Fibroblast of lung (primary cell): ENCODE results near the gene ZCCHC14. TPM values are rescaled to one million over a fixed set of nuclear protein-coding genes. Genes with fewer than 3 reads are reported as not detected.

Experiments
- DNase-seq, 2 donors: peaks; one replicate each; pipeline versions ENCODE4 v3.0.0 to v3.0.0-alpha.2; 2010; ENCODE audit warnings: low read depth in 2 of 2
- H2AFZ ChIP-seq: 2 replicates; pipeline ENCODE4 v1.5.1; 2012; ENCODE audit warnings: low read length, control low read depth, inconsistent platforms
- H3K27ac ChIP-seq: 2 replicates; pipeline ENCODE4 v1.5.1; 2011; ENCODE audit warnings: low read length, control low read depth; ENCODE audit not compliant: insufficient read depth
- H3K27me3 ChIP-seq: 2 replicates; pipeline ENCODE4 v1.5.1; 2011; ENCODE audit warnings: mild to moderate bottlenecking, low read length; ENCODE audit not compliant: control insufficient read depth, insufficient read depth
- H3K36me3 ChIP-seq: 2 replicates; pipeline ENCODE4 v1.5.1; 2011; ENCODE audit warnings: low read length; ENCODE audit not compliant: control insufficient read depth, insufficient read depth
- H3K4me1 ChIP-seq: 2 replicates; pipeline ENCODE4 v1.5.1; 2011; ENCODE audit warnings: low read length; ENCODE audit not compliant: control insufficient read depth, insufficient read depth; ENCODE audit errors: extremely low read depth
- H3K4me2 ChIP-seq: 2 replicates; pipeline ENCODE4 v1.5.1; 2011; ENCODE audit warnings: low read length, control low read depth; ENCODE audit not compliant: insufficient read depth; ENCODE audit errors: extremely low read depth
- H3K4me3 ChIP-seq, 4 experiments: fragments of 200-600 bp in 1 of 4; sonication (generic) in 1 of 4; replicated peaks in 1 of 4; 2 replicates each; pipeline ENCODE4 v1.5.1; 2011 to 2016; ENCODE audit warnings: low read length in 4 of 4, low read depth in 3 of 4, mild to moderate bottlenecking in 3 of 4, control low read depth in 2 of 4, inconsistent platforms in 1 of 4, mixed read lengths in 1 of 4; ENCODE audit not compliant: insufficient read depth in 1 of 4; ENCODE audit errors: control extremely low read depth in 1 of 4
- H3K79me2 ChIP-seq: 2 replicates; pipeline ENCODE4 v1.5.1; 2012; ENCODE audit warnings: mild to moderate bottlenecking, low read length, inconsistent platforms; ENCODE audit not compliant: control insufficient read depth, insufficient read depth
- H3K9ac ChIP-seq: 2 replicates; pipeline ENCODE4 v1.5.1; 2011; ENCODE audit warnings: mild to moderate bottlenecking, low read length, control low read depth; ENCODE audit not compliant: insufficient read depth
- H3K9me3 ChIP-seq: 2 replicates; pipeline ENCODE4 v1.5.1; 2012; ENCODE audit warnings: low read depth, low read length; ENCODE audit not compliant: control insufficient read depth, insufficient read depth
- H4K20me1 ChIP-seq: 2 replicates; pipeline ENCODE4 v1.5.1; 2011; ENCODE audit warnings: low read length; ENCODE audit not compliant: control insufficient read depth, insufficient read depth; ENCODE audit errors: extremely low read depth
- CTCF ChIP-seq, 2 donors: IDR thresholded peaks in 1 of 2; conservative IDR thresholded peaks in 1 of 2; 1 replicate in 1 of 2; 2 replicates in 1 of 2; pipeline ENCODE4 v1.5.1; 2011 to 2012; ENCODE audit warnings: low read length in 2 of 2, control low read depth in 1 of 2, inconsistent platforms in 1 of 2, low read depth in 1 of 2, mild to moderate bottlenecking in 1 of 2
- EZH2 ChIP-seq: IDR thresholded peaks from 2 replicates; pipeline ENCODE4 v1.5.1; 2012; ENCODE audit warnings: low read length, control low read depth, mild to moderate bottlenecking; ENCODE audit errors: missing control alignments
- polyA plus RNA-seq, 2 donors: library from polyadenylated mRNA; depleted of rRNA in 1 of 2; stranded (reverse) in 1 of 2; unstranded in 1 of 2; fragments of >200 nt; gene quantifications; 2 replicates each; pipeline ENCODE4 v1.2.1, GENCODE V29; 2011 to 2012; ENCODE audit warnings: missing spikeins in 1 of 2
- total RNA-seq: library from RNA; depleted of rRNA; stranded (reverse); fragments of >200 nt; gene quantifications from 2 replicates; pipeline ENCODE4 v1.2.1, GENCODE V29; 2014

The ZCCHC14 gene
- total and polyA plus RNA-seq, 2 donors (not counting 1 experiment from before 2014, with no cell fraction given) = 6.4 to 16.3 TPM

DNA sequence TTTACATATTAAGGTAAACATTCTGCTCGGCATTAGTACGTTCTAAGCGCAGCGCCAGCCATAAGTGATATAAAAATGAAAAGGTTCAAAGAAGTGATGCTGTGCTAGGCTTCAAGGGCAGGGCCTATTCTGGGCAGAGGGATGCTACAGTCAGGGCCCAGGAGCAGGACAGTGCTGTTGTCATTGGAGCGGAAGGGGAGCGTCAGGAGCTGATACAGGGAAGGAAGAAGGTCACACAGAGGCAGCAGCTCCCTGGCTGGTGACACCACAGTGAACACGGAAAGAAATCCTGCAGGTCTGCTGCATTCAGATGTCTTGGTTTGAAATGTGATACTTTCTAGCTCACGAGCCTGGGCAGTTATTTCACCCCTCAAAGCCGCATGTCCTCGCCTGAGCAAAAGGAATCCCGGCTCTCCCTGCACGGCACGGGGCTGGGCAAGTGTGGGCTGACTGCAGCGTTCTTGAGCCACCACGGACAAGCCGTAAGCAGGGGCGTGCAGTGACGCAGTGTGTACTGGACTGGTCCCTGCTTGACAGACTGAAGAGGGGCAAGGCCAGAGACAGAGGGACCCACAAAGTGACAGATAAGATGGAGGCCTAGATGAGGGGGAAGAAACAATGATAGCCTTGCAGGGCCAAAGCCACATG lies 41.1 kb downstream of the ZCCHC14 start:
- Histone ChIP-seq H3K4me3 (no peak overlapping the region), H3K36me3 (peaks cover 10% of the 10 kb centered on the region), H3K9ac (no peak overlapping the region), H3K4me1 (peaks cover 9% of the 10 kb centered on the region), H4K20me1 (no peaks in the 10 kb centered on the region), H3K4me2 (no peak overlapping the region), H3K9me3 (no peaks in the 10 kb centered on the region), H2AFZ (no peak overlapping the region), H3K27ac (no peak overlapping the region), H3K27me3 (no peaks in the 10 kb centered on the region), H3K79me2 (peaks cover 8% of the 10 kb centered on the region)
- no peak for DNase-seq
- TF ChIP-seq CTCF (conservative IDR thresholded peaks at IDR 0.05 in 1 of 2, IDR thresholded peaks at IDR 0.05 in 1 of 2; ENCODE audit: low read depth in 1 of 2, low read length in 2 of 2) (no peak), EZH2 (no peak)

DNA sequence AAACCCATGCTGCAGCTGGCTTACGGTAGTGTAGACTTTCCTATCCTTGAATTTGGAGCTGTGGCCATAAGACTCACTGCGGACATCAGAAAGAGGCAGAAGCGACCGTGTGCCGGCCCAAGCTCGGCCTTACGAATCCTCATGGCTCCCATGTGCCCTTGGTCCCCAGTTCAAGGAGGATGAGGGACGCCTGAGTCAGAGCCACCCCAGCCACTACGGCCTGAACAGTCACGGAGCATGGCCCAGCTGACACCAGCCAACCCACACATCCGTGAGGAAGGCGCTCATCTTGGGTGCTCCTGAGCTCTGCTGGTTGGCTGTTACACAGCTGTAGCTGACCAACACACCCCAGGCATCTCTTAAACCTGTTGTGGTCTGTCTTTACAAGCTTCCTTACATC lies 44.0 kb downstream of the ZCCHC14 start:
- peaks cover 11% of the 10 kb centered on the region for H3K4me1 ChIP-seq
- peaks cover 10% of the 10 kb centered on the region for H3K36me3 ChIP-seq
- H3K4me3 ChIP-seq = no peak overlapping the region
- DNase-seq = no peak
- no peaks in the 10 kb centered on the region for H3K27me3 ChIP-seq
- H3K79me2 ChIP-seq = peaks cover 7% of the 10 kb centered on the region
- H4K20me1 ChIP-seq = no peaks in the 10 kb centered on the region
- H3K4me2 ChIP-seq = no peak overlapping the region
- TF ChIP-seq EZH2 = no peak
- no peak overlapping the region for H2AFZ ChIP-seq
- peak overlapping the region; percentile 95 for H3K27ac ChIP-seq
- H3K9ac ChIP-seq = no peak overlapping the region
- no peaks in the 10 kb centered on the region for H3K9me3 ChIP-seq

GRCh38 chr16:87447323-87447722 lies 45.5 kb downstream of the ZCCHC14 start:
- peak overlapping the region; percentile 95 for H3K27ac ChIP-seq
- peaks cover 3% of the 10 kb centered on the region for H3K36me3 ChIP-seq
- DNase-seq = peak; percentile 91 to 95
- peak overlapping the region; percentile 78 for H3K4me2 ChIP-seq
- peak overlapping the region in 3 of 4 experiments; percentile 5 to 14 (median 6) for H3K4me3 ChIP-seq
- peaks cover 7% of the 10 kb centered on the region for H3K79me2 ChIP-seq
- no peaks in the 10 kb centered on the region for H4K20me1 ChIP-seq
- no peak overlapping the region for H2AFZ ChIP-seq
- H3K4me1 ChIP-seq = peaks cover 11% of the 10 kb centered on the region
- no peaks in the 10 kb centered on the region for H3K27me3 ChIP-seq
- TF ChIP-seq EZH2 = no peak
- no peak for TF ChIP-seq CTCF (conservative IDR thresholded peaks at IDR 0.05 in 1 of 2, IDR thresholded peaks at IDR 0.05 in 1 of 2; ENCODE audit: low read depth in 1 of 2, low read length in 2 of 2)
- no peaks in the 10 kb centered on the region for H3K9me3 ChIP-seq
- H3K9ac ChIP-seq = peak overlapping the region; percentile 11
